NCI-H345 (cell line): ENCODE results near the gene CPNE9.
A peak's percentile ranks its signal among the peaks of the same experiment; 100 is the strongest.

Source experiments
- DNase-seq: peaks from one replicate; lab custom pipeline; 2025; lab: John Stamatoyannopoulos, UW

Gene CPNE9

DNA sequence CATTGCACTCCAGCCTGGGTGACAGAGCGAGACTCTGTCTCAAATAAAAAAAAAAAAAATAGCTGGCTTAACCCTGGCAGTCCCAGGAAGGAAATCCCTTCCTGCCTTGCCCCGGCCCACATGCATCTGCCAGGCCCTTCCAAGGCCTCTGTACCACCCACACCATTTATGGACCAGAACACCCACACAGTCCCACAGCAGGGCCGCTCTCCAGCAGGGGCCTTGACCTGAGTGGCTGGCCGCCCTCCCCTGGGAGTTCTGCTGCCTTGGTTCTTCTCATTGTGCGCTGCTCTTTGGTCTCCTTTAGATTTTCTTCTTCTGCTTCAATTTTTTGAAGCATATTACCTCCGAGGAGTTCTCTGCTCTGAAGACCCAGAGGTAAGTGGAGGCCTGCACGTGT lies 16.1 kb upstream of the CPNE9 start:
- no peak for DNase-seq

DNA sequence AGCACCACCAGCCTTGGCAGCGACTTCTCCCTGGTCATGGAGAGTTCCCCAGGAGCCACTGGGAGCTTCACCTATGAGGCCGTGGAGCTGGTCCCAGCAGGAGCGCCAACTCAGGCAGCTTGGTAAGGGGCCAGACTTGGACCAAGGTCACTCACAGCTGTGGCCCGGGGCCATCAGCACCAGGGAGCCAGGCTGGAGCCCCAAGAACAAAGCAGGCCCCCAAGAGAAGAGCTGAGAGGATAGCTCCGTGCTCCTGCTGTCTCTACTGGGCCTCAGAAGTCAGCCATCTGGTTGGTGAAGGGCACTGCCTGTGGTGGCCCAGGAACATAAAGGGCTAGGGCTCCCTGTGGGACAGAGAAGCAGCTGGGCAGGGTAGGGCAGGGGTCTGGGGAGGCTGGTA lies 14.7 kb upstream of the CPNE9 start:
- DNase-seq: no peak

DNA sequence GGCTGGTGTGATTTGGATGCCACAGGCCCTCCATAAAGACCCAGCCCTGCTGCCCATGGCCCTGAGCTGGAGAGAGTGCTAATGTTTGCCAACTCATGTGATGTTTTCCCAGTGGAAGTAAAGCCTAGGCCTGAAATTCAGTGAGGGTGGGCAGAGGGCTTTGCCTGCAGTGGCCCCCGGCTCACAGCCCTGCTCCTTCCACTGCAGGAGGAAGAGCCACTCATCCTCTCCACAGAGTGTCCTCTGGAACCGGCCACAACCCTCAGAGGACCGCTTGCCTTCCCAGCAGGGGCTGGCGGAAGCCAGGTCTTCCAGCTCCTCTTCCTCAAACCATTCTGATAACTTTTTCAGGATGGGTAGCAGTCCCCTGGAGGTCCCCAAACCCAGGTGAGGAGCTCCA lies 13.9 kb upstream of the CPNE9 start:
- no peak for DNase-seq

DNA sequence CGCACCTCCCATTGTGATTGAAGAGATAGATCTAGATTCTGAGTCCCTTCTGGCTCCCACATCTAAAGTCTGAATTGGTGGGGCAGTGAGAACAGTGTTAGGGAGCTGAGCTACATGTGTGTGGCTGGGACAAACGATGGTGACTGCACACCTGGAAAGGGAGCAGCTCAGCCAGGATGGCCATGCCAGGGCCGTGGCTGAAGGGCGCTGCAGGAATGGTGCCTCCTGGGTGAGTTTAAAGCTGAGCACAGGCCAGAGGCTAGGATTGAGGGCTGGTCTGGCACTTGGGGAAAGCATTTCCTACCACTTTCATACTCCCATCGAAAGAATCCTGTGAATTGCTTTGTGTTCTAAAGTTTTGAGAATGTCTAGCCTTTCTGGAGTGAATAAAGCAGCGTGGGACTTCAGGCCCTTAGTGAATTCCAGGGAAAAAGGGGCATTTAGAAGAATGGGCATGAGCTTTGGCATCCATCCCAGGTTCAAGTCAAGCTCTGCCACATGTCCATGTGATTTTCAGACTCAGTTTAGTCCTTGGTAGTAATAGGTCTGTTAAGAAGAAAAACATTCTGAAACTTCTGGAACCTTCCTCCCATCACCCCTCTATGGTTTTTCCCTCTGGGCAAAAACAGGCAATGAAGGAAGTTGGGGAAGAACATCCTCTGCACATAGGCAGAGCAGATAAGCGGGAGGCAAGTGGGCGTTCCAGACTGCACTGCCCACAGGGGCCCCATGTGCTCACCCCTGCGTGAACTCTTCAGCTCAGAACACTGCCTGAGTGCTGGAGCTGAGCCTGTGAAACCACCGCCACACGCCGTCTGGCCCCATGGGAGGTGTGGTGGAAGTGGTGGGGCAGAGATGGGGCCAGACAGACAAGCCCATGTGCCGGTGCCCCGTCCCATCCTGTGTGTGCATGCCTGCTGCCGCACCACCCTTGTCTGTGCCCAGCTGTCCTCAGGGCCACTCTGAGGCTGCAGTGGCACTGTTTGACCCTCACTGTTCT lies 12.9 kb upstream of the CPNE9 start:
- no peak for DNase-seq

DNA sequence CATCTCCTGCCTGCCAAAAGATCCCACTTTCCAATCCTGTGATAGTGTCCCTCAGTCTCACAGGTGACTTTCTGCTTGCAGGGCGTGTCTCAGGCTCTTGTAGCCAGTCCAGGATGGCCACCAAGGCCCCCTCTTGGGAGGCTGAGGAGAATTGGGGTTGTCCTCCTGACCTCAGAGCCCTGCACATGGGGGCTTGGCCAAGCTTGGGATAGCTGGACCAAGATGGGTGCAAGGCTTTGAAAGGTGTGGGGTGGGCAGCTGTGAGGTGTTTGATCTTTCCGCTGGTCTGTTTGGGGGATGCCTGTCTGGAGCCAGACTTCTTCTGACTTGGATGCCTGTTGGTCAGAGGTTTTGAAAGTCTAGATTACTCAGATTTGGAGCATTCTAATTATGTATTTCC lies 12.0 kb upstream of the CPNE9 start:
- DNase-seq: no peak

DNA sequence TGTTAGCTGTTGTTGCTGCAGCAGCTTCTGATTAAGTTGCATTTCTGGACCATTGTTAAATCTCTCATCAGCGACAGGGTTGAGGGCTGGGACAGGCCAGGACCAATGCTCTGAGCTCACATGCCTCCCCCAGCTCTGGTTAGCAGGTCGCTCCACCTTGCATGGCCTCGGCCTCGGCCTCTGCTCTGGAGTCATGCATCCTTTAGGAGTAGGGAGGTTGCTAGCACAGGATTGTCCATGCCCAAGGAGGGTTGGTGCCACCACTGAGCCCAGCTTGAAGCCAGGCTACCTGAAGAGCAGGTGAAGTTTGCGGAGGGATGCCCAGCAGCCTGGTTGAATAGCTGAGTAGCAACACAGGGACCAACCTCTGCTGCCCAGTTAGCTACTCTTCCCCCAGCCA lies 11.2 kb upstream of the CPNE9 start:
- DNase-seq: no peak

DNA sequence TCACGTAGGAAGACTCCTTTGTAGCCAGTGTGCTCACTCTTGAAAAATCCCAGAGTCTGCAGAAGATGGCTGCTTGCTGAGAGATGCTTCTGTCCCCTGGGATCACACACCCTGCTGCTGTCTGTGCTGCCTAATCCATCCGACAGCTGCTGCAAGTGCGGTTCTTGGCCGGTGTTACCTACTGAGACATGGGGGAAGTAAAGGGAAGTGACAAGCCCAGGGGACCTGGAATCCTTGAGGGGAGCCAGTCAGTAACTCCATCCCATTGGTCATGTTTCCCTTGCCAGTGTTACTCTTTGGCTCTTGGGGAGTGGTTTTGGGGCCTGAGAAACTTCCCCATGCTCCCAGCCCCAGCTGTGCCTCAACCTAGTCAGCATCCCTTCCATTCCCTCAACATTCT lies 8.3 kb upstream of the CPNE9 start:
- no peak for DNase-seq

DNA sequence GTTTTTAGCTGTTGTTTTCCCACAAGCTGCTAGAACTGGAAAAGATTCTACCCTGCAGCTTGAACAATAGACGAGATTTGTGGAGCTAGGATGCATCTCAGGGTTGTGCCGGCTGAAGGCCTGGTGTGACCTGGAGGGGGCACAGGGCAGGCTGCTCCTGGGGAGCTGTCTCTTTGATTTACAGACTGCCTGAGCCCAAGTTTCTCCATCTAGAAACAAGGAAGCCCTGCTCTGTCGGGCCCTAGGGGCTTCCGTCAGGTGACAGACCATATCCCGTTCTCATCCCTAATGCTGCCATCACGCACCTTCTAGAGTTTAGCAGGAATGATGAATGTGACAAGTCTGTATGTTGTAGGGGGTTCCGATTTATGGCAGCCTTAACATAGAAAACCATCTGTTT lies 7.9 kb upstream of the CPNE9 start:
- DNase-seq: no peak

DNA sequence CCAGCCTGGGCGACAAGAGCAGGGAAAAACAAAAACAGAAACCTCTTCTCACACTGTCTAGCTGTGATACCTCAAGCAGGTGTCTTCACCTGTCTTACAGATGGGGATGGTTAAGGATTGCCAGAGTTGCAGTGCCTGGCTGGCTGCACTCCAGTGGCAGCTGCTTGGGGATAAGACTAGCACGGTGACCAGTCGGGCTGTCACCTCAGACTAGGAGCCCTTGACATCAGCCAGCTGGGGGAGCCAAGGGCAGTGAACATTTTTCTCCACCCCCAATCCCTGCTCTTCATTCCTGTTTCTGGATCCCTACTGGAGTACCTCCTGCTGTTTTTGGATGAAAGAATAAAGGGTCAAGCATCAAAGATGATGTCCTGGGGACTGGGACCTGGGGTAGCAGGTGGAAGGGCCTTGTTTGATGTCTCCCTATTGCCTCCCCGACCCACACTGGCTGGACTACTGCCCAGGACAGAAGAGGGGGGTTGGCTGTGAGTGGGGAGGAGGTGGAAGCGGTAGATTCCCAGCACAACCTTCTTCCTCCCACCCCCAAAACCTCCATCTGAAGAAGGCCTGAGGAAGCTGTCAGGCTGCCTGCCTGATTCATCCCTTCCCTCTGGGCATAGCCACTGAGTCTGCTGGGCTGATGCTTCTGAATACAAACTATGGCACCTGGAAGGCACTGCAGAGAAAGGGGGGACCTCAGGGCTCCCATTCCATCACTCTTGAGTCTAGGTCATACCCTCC lies 7.0 kb upstream of the CPNE9 start:
- DNase-seq: no peak

DNA sequence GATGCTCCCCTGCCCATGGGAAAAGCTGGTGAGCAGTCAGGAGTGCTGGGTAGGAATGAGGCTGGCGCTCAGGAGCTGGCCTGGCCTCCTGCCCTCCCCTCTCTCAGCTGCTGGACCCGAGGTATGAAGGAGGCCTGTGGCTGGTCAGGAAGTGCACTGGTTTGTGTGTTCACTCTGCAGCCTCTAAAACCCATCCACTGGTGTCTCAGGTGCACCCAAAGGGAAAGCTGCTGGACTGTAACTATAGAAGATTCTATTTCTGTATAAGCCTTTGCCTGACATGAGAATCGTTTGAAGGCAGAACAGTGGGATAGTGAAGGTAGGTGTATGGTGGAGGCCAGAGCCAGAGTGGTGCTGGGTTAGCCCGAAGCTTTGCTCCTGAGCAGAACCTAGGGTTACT lies 5.7 kb upstream of the CPNE9 start:
- DNase-seq: no peak

DNA sequence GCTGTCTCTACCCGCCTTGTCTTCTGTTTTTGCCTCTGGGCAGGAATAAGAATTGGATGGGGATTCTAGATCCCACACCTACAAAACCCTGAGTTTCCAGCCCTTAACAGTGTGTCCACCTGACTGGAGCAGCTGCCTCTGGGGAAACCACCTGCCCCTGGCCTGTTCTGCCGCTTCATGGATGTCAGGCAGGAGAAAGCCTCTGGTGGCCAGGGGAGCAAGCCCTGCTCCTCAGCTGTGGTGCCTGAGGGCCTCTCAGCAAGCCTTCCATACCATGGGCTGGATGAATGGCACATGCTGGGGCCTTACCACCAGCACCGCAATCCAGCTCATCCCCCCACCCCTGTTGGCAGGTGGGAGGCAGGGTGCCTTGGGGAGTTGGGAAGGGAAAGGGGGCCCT lies 5.3 kb upstream of the CPNE9 start:
- DNase-seq: no peak

DNA sequence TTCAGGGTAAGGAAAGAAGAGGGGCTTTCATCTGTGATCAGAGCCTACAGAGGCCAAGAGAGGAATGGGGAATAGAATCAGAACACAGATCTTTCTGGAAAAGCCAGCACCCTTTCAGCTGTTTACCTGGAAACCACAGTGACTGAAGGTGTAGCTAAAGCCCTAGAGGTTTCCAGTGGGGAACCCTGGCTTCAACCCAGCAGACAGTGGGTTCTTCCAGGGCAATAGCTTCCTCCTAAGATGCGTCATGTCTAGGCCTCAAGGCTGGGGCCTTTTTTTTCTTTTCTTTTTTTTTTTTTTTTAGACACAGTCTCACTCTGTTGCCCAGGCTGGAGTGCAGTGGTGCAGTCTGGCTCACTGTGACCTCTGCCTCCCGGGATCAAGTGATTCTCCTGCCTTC lies 3.1 kb upstream of the CPNE9 start:
- DNase-seq: no peak

DNA sequence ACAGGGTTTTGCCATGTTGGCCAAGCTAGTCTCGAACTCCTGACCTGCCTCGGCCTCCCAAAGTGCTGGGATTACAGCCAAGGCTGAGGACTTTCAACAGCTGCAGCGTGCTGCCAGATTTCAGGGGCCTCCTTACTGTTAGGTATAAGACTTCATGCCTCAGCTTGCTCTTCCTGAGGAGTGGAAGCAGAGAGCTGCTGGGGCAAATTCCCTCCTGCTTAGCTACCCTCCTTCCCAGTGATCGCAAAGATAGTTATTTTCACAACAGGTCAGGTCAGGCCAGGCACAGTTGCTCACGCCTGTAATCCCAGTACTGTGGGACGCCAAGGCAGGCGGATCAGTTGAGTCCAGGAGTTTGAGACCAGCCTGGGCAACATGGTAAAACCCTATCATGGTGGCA lies 2.6 kb upstream of the CPNE9 start:
- no peak for DNase-seq

DNA sequence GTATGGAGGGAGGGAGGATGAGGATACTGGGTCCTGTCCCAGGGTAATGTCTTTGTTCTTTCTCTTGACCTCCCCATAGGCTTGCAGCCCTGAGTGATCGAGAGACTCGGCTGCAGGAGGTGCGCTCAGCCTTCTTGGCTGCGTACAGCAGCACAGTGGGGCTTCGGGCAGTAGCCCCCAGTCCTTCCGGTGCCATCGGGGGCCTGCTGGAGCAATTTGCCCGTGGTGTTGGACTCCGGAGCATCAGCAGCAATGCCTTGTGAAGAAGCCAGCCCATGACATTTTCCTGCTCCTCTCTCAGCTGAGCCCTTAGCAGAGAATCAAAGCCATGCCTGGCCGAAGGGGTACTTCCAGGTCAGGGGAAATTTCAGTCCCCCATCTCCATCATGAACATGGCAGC lies 1.9 kb upstream of the CPNE9 start:
- no peak for DNase-seq

DNA sequence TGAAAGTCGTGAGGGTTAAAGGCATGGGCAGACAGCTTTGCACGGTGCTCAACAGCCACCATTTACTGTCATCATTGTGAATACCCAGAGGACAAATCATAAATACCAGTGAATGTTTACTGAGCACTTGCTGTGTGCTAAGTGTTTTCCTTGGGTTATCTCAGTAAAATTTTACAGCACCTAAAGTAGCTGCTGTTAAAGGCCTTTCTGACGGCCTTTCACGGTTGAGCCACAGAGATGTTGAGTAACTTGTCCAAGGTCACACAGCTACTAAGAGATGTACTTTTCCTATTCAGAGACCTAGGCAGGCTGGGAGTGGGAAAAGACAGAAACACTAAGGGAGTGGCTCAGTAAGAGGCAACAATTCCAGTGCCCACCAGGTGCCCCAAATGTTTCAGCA lies 393 bp upstream of the CPNE9 start:
- DNase-seq: no peak

DNA sequence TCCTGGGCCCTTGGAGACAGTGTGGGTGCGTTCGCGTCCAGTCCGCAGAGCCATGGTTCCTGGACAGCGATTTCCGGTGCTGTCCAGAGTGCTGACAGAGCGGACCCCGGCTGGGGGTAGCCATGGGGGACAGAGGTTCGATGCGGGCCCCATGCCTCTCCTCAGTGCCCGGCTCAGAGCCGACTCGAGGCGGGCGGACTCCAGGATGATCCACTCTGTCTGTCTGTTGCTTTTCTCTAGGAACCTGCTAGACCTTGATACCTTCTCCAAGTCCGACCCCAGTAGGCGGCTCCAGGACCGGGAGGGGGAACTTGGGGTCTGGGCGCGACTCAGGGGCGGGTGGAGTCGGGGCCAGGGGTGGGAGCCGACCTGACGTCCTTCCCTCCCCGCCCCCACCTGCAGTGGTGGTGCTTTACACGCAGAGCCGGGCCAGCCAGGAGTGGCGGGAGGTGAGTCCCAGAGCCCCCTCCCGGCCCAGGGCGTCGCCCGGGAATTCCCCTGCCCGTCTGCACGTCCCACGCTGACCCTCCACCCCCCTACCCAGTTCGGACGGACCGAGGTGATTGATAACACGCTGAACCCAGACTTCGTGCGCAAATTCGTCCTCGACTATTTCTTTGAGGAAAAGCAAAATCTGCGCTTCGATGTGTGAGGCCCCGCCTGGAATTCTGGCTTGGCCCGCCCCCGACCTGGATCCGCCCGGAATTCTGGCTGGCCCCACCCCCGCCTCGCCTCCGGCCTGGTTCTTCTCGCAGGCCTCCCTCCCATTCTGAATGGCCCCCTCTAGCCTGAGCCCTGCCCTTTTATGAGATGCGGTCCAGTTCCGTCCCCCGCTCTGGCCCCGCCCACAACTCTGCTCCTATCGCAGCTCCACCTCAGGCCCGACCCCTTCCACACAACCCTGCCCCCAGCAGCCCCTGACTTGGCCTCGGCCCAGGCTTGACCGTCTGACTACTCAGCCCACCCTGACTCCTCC lies 1.0 kb downstream of the CPNE9 start:
- peak; percentile 19 for DNase-seq

DNA sequence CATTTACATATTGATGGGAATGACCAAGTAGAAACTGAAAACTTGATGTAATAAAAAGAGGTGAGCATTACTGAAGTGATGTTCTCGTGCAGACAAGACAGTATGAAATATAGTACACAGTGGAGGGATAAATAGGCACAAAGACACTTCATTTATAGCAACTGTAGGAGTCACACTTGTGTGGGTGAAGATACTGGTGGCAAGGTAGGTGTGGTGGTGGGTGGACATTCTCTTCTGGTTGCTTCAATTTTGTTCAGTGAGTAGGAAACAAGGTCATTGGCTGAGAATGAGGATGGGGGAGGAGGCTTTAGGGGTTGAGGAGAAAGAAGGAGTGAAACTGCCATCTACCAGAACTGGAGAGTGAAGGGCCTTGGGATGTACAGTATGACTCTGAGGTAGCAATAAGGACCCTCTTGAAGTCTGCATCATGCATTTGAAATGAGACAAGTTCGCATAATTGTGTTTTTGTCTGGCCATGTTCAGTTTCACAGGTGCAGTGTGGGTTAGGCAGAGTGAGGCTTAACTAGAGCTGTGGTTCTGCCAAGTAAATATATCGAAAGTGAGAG lies 6.6 kb downstream of the CPNE9 start:
- no peak for DNase-seq

DNA sequence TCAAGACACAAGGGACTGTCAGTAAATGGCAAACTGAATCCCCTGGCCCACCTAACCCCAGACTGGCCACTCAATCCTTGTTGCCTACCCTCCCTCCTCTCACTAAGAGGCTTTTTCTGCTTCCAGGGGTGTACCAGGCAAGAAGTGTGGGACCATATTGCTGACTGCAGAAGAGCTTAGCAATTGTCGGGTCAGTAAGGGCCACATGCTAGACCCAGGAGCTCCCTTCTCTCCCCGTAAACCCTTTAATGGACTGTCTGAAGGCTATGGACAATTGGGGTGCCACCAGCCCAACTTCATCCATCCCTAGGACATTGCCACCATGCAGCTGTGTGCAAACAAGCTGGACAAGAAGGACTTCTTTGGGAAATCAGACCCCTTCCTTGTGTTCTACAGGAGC lies 8.8 kb downstream of the CPNE9 start:
- no peak for DNase-seq

DNA sequence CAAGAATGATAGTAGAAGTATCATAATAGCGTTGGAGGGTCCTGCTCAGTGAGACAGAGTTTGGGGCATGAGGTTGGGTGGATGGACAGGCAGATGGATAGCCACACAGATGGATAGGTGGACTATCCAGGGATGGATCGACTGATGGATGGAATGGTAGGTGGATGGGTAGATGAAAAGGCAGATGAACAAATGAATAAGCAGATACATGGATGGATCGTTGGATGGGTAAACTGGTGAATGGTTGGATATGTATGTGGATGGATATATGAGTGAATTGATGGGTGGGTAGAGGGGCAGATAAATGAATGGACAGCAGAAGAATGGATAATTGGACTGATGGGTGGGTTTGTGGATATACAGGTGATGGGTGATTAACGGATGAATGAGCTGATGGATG lies 9.5 kb downstream of the CPNE9 start:
- no peak for DNase-seq

DNA sequence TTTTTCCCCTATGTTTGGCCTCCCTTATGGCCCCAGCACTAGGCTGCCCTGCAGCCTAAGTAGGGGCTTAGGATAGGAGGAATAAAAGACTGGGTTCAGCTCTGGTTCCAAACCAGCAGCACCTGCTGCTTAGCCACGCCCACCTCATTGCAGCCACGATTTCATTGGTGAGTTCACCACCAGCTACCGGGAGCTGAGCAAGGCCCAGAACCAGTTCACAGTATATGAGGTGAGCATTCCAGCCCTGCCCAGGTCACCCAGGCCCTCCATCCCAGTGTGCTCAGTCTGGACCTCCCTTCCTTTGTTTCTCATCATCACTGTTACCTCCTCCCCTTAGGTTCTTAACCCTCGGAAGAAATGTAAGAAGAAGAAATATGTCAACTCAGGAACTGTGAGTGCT lies 11.5 kb downstream of the CPNE9 start:
- no peak for DNase-seq

DNA sequence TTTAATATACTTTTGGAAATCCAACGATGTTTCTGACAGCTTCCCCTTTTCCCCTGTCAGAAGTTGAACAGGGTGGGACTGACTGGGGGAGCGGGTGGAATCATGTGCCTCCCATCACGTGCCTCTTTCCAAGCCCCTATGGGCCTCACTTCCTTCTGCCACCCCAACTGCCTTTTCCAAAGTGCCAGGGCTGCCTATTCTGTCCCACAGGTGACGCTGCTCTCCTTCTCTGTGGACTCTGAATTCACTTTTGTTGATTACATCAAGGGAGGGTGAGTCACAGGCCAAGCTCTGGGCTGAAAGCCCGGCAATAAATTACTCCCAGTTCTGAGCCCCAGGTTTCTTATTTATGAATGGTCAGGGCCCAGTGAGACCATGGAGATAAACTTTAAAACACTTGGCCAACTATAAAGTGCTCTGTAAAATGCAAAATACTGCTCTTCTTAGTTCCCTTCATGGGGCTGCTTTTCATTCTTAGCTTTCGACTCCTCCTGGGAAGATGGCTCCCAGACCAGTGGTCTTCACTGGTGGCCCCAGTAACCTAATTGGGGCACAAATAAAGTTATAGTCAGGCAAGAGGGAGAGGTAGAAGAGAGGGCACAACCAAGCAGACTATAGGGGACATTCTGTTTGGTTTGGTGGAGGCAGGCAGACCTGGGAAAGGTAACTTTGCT lies 12.3 kb downstream of the CPNE9 start:
- DNase-seq: no peak
